CMK (cell line): ENCODE results near the gene SLC25A4.
"Not testable (repeated sequence)": the region's sequence is repeated elsewhere in the genome, so short reads cannot be mapped to it uniquely, and the experiment has no call there.

Experiments used
- DNase-seq: peaks from one replicate; pipeline ENCODE4 v3.0.0-alpha.2; 2010; ENCODE audit warnings: low read depth

The SLC25A4 gene

DNA sequence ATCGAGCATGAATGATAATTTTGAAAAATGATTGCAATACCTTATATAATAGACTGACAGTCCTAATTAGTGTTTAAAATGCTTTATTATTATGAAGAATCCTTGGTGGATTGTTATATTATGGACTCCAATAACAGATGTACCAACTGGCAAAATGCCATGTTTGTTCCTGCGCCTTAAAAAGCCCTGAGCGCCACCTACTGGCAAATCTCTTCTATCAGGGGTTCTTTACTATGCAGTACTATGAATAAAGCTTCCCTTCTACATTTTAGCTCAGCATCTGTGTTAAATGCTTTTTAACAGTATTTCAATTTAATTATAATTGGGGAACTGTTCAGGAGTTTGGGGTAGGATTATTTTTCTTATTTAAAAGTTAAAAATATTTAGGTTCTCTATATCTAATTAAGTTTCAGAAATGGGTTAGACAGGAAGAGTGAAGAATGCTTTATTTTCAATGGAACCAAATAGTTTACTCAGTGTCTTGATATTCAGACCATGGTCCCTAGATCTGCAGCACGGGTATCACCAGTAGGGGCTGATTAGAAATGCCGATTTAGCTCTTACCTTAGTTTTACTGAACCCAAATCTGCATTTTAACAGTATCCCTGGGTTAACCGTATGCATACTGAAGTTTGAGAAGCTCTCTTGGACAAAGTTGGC lies 40.7 kb downstream of the SLC25A4 start:
- DNase-seq, result no peak

DNA sequence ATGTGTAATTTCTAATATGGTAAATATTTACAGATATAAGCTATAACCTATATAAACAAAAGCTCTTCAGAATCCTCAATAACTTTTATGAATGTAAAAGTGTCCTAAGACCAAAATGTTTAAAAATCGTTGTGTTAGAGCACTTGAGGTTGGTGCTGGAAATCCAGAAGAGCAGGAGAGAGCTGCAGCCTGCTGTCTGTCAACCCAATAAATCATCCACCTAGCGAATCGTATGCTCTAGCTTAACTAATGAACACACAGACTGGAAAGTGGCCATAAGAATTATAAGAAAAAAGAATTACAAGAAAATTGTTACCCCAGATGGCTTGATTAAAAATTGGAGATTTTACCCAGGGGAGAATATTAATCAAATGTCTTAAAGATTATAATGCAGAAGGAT lies 43.7 kb downstream of the SLC25A4 start:
- no peak for DNase-seq

DNA sequence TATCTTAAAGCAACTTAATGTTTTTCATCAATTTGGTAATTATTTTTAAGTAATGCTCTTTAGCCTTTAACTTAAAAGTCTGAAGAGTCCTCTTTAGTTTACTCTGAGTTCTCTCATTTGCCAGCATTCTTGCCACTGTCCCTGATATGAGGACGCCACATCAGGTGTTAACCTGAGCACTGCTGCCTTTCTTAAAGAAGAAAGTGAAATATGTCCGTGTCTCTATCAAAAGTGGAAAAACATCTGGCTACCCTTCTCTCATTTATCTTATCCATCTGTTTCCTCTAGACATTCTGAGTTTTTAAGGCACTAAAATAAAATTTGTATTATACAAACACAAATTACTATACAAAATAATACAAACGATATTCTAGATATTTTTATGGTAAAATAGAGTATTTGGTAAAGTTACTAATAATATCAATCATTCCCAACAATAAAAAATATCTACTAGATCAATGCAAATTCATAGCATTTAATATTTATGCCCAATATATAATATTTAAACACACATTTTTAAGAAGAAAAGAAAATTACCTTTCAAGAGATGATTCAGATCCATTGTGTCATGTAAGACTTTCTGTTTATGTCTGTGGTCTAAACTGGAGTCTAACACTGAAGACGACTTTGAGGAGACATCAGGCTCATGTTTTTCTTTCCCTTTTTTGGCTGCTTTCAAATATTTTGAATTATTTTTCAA lies 46.7 kb downstream of the SLC25A4 start:
- no peak for DNase-seq

DNA sequence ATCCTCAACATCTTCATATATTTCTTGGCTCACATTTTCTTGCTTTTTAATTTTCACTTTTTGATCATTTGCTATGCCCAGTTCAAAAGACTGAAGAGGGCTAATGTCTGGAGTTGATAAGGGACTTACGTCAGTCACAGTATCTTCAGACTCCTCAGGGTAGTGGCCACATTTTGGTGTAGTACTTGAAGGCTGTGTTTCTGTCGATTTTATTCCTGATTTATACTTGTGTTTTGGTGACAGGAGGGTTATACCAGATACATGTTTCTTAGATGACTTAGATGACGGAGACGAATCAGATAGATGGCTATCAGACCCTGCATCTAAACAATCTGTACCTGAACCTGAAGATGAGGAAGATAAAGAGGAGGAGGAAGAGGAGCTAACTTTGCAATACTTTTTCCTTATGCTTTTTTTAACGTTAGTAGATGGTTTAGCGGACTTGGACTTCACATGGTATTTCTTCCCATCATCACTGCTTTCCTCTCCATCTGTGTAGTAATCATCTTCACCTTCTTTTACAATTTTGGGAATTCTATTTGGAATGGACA lies 47.3 kb downstream of the SLC25A4 start:
- no peak for DNase-seq

DNA sequence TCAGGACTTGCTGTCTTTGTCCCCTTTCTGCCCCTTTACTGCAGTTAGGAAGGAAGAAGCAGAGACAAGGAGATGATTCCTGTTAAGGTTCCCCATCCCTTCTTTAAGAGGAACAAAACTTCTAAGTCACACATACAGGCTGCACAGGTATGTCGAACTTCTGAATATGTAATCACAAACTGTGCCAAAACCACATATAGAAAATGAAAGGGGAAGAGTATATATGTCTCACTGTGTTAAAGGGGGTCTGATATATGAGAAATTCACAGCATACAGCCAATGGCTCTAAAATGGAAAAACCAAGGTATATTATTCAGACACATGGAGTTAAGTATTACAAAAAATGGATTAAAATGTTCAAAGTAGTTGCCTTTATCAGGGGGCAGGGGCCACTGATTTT lies 49.0 kb downstream of the SLC25A4 start:
- no peak for DNase-seq

DNA sequence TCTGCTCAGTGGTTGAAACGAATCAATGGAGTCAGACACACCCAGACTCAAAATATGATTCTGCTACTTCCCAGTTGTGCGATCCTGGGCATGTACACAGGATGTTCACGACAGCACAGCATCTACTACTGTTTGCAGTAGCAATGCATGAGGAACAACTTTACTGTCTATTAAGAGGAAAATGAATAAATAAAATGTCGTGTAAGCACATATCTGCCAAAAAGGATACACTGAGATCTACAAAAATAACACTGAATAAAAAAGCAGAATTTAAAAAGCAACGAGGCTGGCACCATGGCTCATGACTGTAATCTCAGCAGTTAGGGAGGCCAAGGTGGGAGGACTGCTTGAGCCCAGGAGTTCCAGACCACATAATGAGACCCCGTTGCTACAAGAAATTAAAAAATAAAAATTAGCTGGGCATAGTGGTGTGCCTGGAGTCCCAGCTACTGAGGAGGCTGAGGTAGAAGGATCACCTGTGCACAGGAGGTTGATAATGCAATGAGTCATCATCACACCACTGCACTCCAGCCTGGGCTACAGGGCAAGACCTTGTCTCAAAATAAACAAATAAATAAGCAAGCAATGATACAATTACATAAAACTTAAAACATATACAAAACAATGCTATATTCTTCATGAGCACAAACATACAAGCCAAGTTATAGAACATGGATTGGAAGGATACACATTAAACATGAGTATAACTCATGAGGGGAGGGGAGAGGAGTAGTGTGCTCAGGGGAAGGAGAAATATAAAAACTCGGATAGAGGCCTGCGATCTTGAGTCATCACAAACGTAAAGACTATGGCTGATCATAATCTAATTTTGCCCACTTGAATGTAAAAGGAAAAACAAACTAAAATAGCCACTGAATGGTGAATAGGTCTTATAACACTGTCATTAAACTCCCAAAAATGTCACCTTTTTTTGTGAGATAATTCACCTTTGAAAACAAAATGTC lies 52.1 kb downstream of the SLC25A4 start:
- no peak for DNase-seq

DNA sequence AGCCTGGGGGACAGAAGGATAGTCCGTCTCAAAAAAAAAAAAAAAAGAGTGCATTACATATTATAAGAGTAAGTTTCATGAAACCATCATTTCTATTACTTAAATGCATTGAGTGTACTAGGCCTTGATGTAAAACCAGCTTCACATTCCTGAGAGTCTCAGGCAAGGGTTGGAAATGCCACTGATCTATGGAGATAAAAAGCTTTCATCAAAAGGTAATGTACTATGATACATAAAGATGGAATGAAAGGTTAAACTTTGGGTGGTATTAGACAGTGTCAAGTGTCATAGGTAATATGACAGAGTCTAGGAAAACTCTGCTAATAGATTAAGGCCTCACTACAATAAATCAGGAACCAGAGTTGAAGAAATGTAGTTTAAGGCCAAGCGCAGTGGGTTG lies 53.4 kb downstream of the SLC25A4 start:
- DNase-seq, result no peak

DNA sequence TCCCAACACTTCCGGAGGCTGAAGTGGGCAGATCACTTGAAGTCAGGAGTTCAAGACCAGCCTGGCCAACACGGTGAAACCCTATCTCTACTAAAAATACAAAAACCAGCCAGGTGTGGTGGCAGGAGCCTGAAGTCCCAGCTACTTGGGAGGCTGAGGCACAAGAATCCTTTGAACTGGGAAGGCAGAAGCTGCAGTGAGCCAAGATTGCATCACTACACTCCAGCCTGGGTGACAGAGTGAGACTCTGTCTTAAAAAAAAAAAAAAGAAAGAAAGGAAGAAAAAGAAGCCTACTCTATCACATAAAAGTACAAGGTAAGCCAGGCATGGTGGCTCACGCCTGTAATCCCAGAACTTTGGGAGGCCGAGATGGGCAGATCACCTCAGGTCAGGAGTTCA lies 55.1 kb downstream of the SLC25A4 start:
- not testable (repeated sequence) for DNase-seq
